Sigmoid colon (tissue), 7 donors: Measurements from ENCODE around the gene MRPL20. TPM values are rescaled to one million over a fixed set of nuclear protein-coding genes. Genes with fewer than 3 reads are reported as not detected.
A peak's percentile ranks its signal among the peaks of the same experiment; 100 is the strongest.

Experiments used
- DNase-seq: peaks from one replicate; pipeline ENCODE4 v3.0.0-alpha.2; 2019
- H3K27ac ChIP-seq, 4 donors: fragments of 200-600 bp; sonication (generic); one replicate each; pipeline ENCODE4 v1.5.1; 2016 to 2019; ENCODE audit warnings: mild to moderate bottlenecking in 1 of 4
- H3K27me3 ChIP-seq, 3 donors: fragments of 200-600 bp; sonication (generic); one replicate each; pipeline ENCODE4 v1.5.1; 2019; ENCODE audit warnings: mild to moderate bottlenecking in 1 of 3
- H3K36me3 ChIP-seq, 4 donors: fragments of 200-600 bp; sonication (generic); one replicate each; pipeline ENCODE4 v1.5.1; 2016 to 2019
- H3K4me1 ChIP-seq, 4 donors: fragments of 200-600 bp; sonication (generic); one replicate each; pipeline ENCODE4 v1.5.1; 2017 to 2019
- H3K4me3 ChIP-seq, 4 donors: fragments of 200-600 bp; sonication (generic); one replicate each; pipeline ENCODE4 v1.5.1; 2017 to 2019; ENCODE audit warnings: mild to moderate bottlenecking in 2 of 4, moderate library complexity in 1 of 4
- H3K9me3 ChIP-seq, 4 donors: fragments of 200-600 bp in 3 of 4; sonication (generic) in 3 of 4; one replicate each; pipeline versions ENCODE4 v1.5.1 to v1.6.1; 2013 to 2019
- EP300 ChIP-seq, 4 donors: sonication (generic); formaldehyde crosslinking; IDR thresholded peaks; one replicate each; pipeline ENCODE4 v1.6.1; 2017; ENCODE audit warnings: antibody characterized with exemption in 4 of 4
- POLR2A ChIP-seq, 2 donors: fragments of 450-650 bp; IDR thresholded peaks; one replicate each; pipeline ENCODE4 v1.6.1; 2016; ENCODE audit warnings: antibody characterized with exemption in 2 of 2, mild to moderate bottlenecking in 2 of 2, moderate library complexity in 2 of 2
- POLR2AphosphoS5 ChIP-seq, 4 donors: sonication (generic); formaldehyde crosslinking; IDR thresholded peaks; one replicate each; pipeline ENCODE4 v1.6.1; 2017; ENCODE audit warnings: antibody characterized with exemption in 4 of 4
- WGBS, 2 donors: extraction: QIAGEN DNeasy Blood & Tissue Kit; methylation state at CpG; one replicate each; pipeline ENCODE4 v1.1.7; 2013; 5-methylcytosine and 5-hydroxymethylcytosine counted together
- intact Hi-C: fragments of 100-400 bp; cut with DNase I; formaldehyde crosslinking; loops from one replicate; pipeline ENCODE4 v1.15.1; 2023
- polyA plus RNA-seq, 3 donors: library from polyadenylated mRNA; stranded (reverse); fragments of 200-250 nt; gene quantifications; one replicate each; pipeline ENCODE4 v1.2.3, GENCODE V29; 2013
- total RNA-seq, 4 donors: library from RNA; depleted of rRNA; stranded (reverse); fragments of >200 nt; gene quantifications; one replicate each; pipeline ENCODE4 v1.1.0, GENCODE V29; 2016
- TF ChIP-seq, protein P1 (sequence below), 4 experiments: fragments of 450-650 bp in 3 of 4; fragments of 200-600 bp in 1 of 4; IDR thresholded peaks; one replicate each; pipeline ENCODE4 v1.5.1; 2016 to 2019; ENCODE audit warnings: antibody characterized with exemption in 4 of 4, mild to moderate bottlenecking in 3 of 4, moderate library complexity in 2 of 4
- donor health status: healthy with polysubstance abuse.
- donor health status: Bipolar disorder and iron deficiency.
- donor health status: healthy.

Gene MRPL20
- total and polyA plus RNA-seq, 7 donors, result 133 to 235 (median 178) TPM

DNA sequence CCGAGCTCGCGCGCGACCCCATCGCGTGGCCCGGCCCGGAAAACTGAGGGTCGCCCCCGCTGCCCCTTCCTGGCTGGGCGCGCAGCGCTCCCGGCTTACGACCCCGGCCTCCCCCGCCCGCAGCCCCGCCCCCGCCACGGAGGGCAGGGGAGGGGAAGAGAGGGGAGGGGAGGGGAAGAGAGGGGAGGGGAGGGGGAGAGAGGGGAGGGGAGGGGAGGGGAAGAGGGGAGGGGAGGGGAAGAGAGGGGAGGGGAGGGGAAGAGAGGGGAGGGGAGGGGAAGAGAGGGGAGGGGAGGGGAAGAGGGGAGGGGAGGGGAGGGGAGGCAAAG lies 20.7 kb upstream of the MRPL20 start:
- TF ChIP-seq, protein P1, sequence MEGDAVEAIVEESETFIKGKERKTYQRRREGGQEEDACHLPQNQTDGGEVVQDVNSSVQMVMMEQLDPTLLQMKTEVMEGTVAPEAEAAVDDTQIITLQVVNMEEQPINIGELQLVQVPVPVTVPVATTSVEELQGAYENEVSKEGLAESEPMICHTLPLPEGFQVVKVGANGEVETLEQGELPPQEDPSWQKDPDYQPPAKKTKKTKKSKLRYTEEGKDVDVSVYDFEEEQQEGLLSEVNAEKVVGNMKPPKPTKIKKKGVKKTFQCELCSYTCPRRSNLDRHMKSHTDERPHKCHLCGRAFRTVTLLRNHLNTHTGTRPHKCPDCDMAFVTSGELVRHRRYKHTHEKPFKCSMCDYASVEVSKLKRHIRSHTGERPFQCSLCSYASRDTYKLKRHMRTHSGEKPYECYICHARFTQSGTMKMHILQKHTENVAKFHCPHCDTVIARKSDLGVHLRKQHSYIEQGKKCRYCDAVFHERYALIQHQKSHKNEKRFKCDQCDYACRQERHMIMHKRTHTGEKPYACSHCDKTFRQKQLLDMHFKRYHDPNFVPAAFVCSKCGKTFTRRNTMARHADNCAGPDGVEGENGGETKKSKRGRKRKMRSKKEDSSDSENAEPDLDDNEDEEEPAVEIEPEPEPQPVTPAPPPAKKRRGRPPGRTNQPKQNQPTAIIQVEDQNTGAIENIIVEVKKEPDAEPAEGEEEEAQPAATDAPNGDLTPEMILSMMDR (IDR thresholded peaks at IDR 0.05), result no peak
- TF ChIP-seq EP300 (IDR thresholded peaks at IDR 0.05) (no peak), POLR2AphosphoS5 (IDR thresholded peaks at IDR 0.05) (no peak), POLR2A (IDR thresholded peaks at IDR 0.05) (no peak)
- Histone ChIP-seq H3K36me3 (no peaks in the 10 kb centered on the region), H3K4me3 (peak overlapping the region; percentile 34 to 74 (median 60)), H3K27ac (peak overlapping the region; percentile 93 to 99 (median 96)), H3K27me3 (no peaks in the 10 kb centered on the region), H3K4me1 (peaks cover 0 to 51% (median 49%) of the 10 kb centered on the region in 4 donors), H3K9me3 (no peaks in the 10 kb centered on the region)
- WGBS, 2 donors, result 1% methylated on average over 19 to 22 of the region's 22 CpGs
- intact Hi-C loops, result no loop called here
- no peak for DNase-seq

DNA sequence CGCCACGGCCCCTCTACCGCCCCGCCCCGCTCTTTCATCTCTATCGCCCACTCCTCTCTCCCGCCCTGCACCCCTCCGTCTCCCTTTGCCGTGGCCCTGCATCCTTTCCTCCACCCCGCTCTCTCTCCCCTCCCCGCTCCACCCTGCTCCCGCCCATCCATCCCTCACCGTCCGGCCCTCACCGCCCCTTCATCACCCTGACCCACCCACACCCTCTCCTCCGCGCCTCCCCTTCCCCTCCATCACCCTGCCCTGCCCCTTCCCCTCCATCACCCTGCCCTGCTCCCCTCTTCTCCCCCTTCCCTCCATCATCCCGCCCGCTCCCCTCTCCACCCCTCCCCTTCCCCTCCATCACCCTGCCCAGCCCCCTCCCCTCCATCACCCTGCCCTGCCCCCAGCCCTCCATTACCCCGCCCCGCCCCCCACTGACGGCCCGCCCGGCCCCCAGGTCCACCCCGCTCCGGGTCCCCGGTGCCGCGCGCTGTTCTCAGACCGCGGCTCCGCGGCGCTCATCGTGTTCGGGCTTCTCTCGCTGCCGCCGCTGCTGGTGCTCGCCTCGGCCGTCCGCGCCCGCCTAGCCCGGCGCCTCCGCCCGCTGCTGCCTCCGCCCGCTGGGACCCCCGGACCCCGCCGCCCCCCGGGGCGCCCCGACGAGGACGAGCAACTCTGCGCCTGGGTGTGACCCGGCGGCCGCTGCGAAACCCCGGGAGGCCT lies 20.2 kb upstream of the MRPL20 start:
- Histone ChIP-seq H3K4me3 (peak overlapping the region; percentile 34 to 74 (median 60)), H3K4me1 (peaks cover 0 to 46% (median 44%) of the 10 kb centered on the region in 4 donors), H3K9me3 (no peaks in the 10 kb centered on the region), H3K36me3 (no peaks in the 10 kb centered on the region), H3K27me3 (no peaks in the 10 kb centered on the region), H3K27ac (peak overlapping the region; percentile 93 to 99 (median 96))
- peak; percentile 85 for DNase-seq
- 7 to 10% methylated on average over 66 of the region's 66 CpGs for WGBS, 2 donors
- TF ChIP-seq POLR2A (IDR thresholded peaks at IDR 0.05) (no peak), POLR2AphosphoS5 (IDR thresholded peaks at IDR 0.05) (peak in 1 of 4 donors; percentile 54)
- intact Hi-C loops, result no loop called here

DNA sequence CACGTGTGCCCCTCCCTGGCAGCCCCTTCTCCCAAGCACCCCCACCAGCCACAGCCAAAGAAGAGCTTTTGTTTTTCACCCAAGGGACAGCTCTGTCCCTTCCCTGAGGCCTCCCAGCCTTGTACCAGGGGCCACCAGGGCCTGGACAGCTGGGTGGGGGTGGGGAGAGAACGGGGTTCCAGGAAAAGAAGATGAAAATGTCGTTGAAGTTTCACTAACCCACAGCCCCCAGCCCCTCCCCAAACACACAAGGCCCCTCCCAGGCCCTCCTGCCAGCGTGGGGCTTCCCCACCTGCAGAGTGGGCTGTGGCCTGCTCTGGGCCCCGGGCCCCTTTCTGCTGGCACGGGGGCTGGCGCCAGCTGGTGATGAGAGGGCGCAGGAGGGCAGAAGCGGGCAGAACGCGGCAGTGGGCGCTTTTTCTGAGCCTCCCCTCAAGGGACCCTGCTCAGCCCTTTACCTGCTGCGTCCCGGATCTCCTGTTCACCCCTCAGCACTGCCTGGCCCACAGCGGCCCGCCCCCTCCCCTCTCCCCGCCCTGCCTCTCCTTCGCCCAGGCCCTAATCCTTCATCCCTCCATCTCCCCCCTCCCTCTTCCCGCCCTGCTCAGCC lies 19.5 kb upstream of the MRPL20 start:
- Histone ChIP-seq H3K9me3 (no peaks in the 10 kb centered on the region), H3K4me3 (no peak overlapping the region), H3K36me3 (no peaks in the 10 kb centered on the region), H3K27ac (peak overlapping the region in 3 of 4 donors; percentile 57 to 99 (median 98)), H3K27me3 (no peaks in the 10 kb centered on the region), H3K4me1 (peaks cover 0 to 41% (median 37%) of the 10 kb centered on the region in 4 donors)
- intact Hi-C loops, result no loop called here
- WGBS, 2 donors, result 25 to 34% methylated on average over 19 of the region's 19 CpGs
- no peak for DNase-seq
- TF ChIP-seq, protein P1 (IDR thresholded peaks at IDR 0.05), result no peak
- TF ChIP-seq POLR2AphosphoS5 (IDR thresholded peaks at IDR 0.05) (no peak), EP300 (IDR thresholded peaks at IDR 0.05) (no peak), POLR2A (IDR thresholded peaks at IDR 0.05) (no peak)

DNA sequence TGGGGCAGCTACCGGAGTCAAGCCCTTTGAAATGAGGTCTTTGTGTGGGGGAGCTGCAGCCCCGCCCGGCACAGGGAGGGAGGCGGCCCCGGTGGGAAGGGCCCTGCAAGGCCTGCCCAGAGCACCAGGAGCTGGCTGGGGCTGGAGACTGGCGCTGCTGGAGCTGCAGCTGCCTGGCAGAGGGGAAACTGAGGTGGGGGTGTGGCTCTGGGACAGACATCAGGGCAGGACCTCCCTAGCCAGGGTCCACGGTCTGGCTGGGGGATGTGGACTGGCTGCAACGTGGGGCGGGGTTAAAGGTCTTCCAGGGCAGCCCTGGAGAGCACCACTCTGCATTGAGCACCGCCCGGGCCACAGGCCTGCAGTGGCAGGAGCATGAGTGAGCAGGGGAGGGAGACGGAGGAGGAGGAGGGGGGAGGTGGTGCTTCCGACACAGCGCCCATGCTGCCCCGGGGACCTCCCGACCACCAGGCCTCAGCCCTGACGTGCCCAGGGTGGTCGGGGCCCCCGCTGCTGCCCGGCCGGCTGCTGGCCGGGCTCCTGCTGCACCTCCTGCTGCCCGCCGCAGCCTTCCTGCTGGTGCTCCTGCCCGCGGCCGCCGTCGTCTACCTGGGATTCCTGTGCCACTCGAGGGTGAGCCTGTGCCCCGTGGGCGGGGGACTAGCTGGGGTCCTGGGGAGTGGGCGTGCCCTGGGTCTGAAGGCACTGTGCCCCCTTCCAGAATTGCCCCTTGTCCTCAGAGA lies 18.8 kb upstream of the MRPL20 start:
- H3K9me3 ChIP-seq, result no peaks in the 10 kb centered on the region
- WGBS, 2 donors, result 36 to 45% methylated on average over 33 of the region's 33 CpGs
- no peaks in the 10 kb centered on the region for H3K27me3 ChIP-seq
- no peak for TF ChIP-seq EP300 (IDR thresholded peaks at IDR 0.05)
- no peak for TF ChIP-seq POLR2A (IDR thresholded peaks at IDR 0.05)
- TF ChIP-seq POLR2AphosphoS5 (IDR thresholded peaks at IDR 0.05), result no peak
- TF ChIP-seq, protein P1 (IDR thresholded peaks at IDR 0.05), result no peak
- H3K4me1 ChIP-seq, result peaks cover 0 to 41% (median 35%) of the 10 kb centered on the region in 4 donors
- intact Hi-C loops, result no loop called here
- no peak overlapping the region for H3K4me3 ChIP-seq
- peak overlapping the region in 3 of 4 donors; percentile 57 to 99 (median 98) for H3K27ac ChIP-seq
- DNase-seq, result no peak
- H3K36me3 ChIP-seq, result no peaks in the 10 kb centered on the region

DNA sequence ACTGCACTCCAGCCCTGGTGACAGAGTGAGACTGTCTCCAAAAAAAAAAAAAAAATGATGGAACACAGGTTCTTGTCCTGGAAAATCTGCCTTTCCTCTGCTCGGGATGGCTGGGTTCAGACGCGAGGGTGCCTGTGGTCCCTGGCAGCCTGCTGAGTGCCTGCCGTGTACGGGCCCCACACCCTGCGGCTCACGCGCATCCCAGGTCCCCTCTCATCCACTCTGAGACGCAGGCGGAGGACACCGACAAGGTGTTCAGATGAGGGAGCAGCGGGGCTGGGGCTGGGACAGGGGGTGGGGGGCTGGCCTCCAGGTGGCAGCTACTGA lies 18.3 kb upstream of the MRPL20 start:
- intact Hi-C loops, result no loop called here
- TF ChIP-seq, protein P1 (IDR thresholded peaks at IDR 0.05), result no peak
- TF ChIP-seq POLR2A (IDR thresholded peaks at IDR 0.05) (no peak), EP300 (IDR thresholded peaks at IDR 0.05) (no peak), POLR2AphosphoS5 (IDR thresholded peaks at IDR 0.05) (no peak)

More for the DNA sequence above, 18.3 kb upstream of the MRPL20 start:
- no peak for DNase-seq
- H3K4me3 ChIP-seq, result no peak overlapping the region
- peak overlapping the region in 3 of 4 donors; percentile 57 to 99 (median 98) for H3K27ac ChIP-seq
- WGBS, 2 donors, result 83% methylated on average over 12 of the region's 12 CpGs
- H3K27me3 ChIP-seq, result no peaks in the 10 kb centered on the region
- H3K4me1 ChIP-seq, result peaks cover 0 to 41% (median 35%) of the 10 kb centered on the region in 4 donors
- no peaks in the 10 kb centered on the region for H3K36me3 ChIP-seq
- H3K9me3 ChIP-seq, result no peaks in the 10 kb centered on the region
